WTC11 (cell line): ENCODE data around the gene NRXN3. TPM values are rescaled to one million over a fixed set of nuclear protein-coding genes. Genes with fewer than 3 reads are reported as not detected.

Experiments used
- ATAC-seq: fragments of 200-7000 bp; cut with Tn5 transposase; 2 replicates; pipeline ENCODE4 v1.10.0; 2021; ENCODE audit warnings: mild to moderate bottlenecking, moderate library complexity
- CTCF ChIA-PET: fragments of 300-600 bp; sonication (Branson Sonifier 250); formaldehyde crosslinking; loops from one replicate; lab custom pipeline; 2021; ENCODE audit warnings: antibody characterized with exemption; lab: Charles Lee
- POLR2A ChIA-PET: fragments of 350-600 bp; sonication (Branson Sonifier 250); formaldehyde crosslinking; loops from one replicate; lab custom pipeline; 2021; ENCODE audit warnings: antibody characterized with exemption; lab: Charles Lee
- DNase-seq: peaks from one replicate; pipeline ENCODE4 v3.0.0; 2021; ENCODE audit warnings: low spot score
- H3K27ac Mint-ChIP-seq: 2 replicates; pipeline ENCODE4 v1.8.0; 2021; ENCODE audit warnings: mixed read lengths
- H3K27me3 Mint-ChIP-seq: 2 replicates; pipeline ENCODE4 v1.8.0; 2021; ENCODE audit warnings: low read depth, mild to moderate bottlenecking, moderate library complexity, mixed read lengths
- H3K36me3 Mint-ChIP-seq: 2 replicates; pipeline ENCODE4 v1.8.0; 2021; ENCODE audit warnings: mixed read lengths
- H3K4me1 Mint-ChIP-seq: 2 replicates; pipeline ENCODE4 v1.8.0; 2022; ENCODE audit warnings: mixed read lengths
- H3K4me3 Mint-ChIP-seq: 2 replicates; pipeline ENCODE4 v1.8.0; 2021; ENCODE audit warnings: mild to moderate bottlenecking, moderate library complexity, mixed read lengths
- H3K9me3 Mint-ChIP-seq: 2 replicates; pipeline ENCODE4 v1.8.0; 2021; ENCODE audit warnings: mixed read lengths
- ESRRA ChIP-seq: sonication (generic); formaldehyde crosslinking; IDR thresholded peaks from 2 replicates; pipeline ENCODE4 v1.8.1; 2022; ENCODE audit warnings: mild to moderate bottlenecking, missing genetic modification reagents, borderline replicate concordance
- FOXK1 ChIP-seq: sonication (generic); formaldehyde crosslinking; IDR thresholded peaks from 2 replicates; pipeline ENCODE4 v1.8.0; 2022; ENCODE audit warnings: mild to moderate bottlenecking, moderate library complexity, missing genetic modification reagents
- GABPB1 ChIP-seq: sonication (generic); formaldehyde crosslinking; IDR thresholded peaks from 2 replicates; pipeline ENCODE4 v1.8.1; 2023; ENCODE audit warnings: mild to moderate bottlenecking, missing genetic modification reagents
- KAT7 ChIP-seq: sonication (generic); formaldehyde crosslinking; IDR thresholded peaks from 2 replicates; pipeline ENCODE4 v1.8.1; 2023; ENCODE audit warnings: missing genetic modification reagents, mild to moderate bottlenecking, borderline replicate concordance
- NR3C1 ChIP-seq: sonication (generic); formaldehyde crosslinking; conservative IDR thresholded peaks from 2 replicates; pipeline ENCODE4 v1.8.1; 2023; ENCODE audit warnings: low read depth, mild to moderate bottlenecking, missing genetic modification reagents
- PRRX2 ChIP-seq: fragments of 250-450 bp; sonication (Bioruptor Pico); IDR thresholded peaks from 2 replicates; pipeline ENCODE4 v1.8.0; 2021; ENCODE audit warnings: mild to moderate bottlenecking
- SMAD3 ChIP-seq: sonication (generic); formaldehyde crosslinking; IDR thresholded peaks from 2 replicates; pipeline ENCODE4 v1.8.0; 2022; ENCODE audit warnings: missing genetic modification reagents, mild to moderate bottlenecking, borderline replicate concordance
- TEAD1 ChIP-seq: sonication (generic); formaldehyde crosslinking; IDR thresholded peaks from 2 replicates; pipeline ENCODE4 v1.8.0; 2022; ENCODE audit warnings: mild to moderate bottlenecking, missing genetic modification reagents
- TEAD4 ChIP-seq: sonication (generic); formaldehyde crosslinking; IDR thresholded peaks from 2 replicates; pipeline ENCODE4 v1.8.0; 2022; ENCODE audit warnings: mild to moderate bottlenecking, missing genetic modification reagents
- TP53 ChIP-seq: sonication (generic); formaldehyde crosslinking; IDR thresholded peaks from 2 replicates; pipeline ENCODE4 v1.8.1; 2023; ENCODE audit warnings: mild to moderate bottlenecking, missing genetic modification reagents
- total RNA-seq: library from RNA; stranded (reverse); gene quantifications from 3 replicates; pipeline ENCODE4 v1.2.3, GENCODE V29; 2021
- TF ChIP-seq, protein P1 (sequence below): fragments of 250-450 bp; sonication (Bioruptor Pico); IDR thresholded peaks from 2 replicates; pipeline ENCODE4 v1.9.0; 2021; ENCODE audit warnings: mild to moderate bottlenecking
- TF ChIP-seq, protein P2 (sequence below): fragments of 250-450 bp; sonication (Bioruptor Pico); IDR thresholded peaks from 2 replicates; pipeline ENCODE4 v2.1.2; 2022; ENCODE audit warnings: mild to moderate bottlenecking, moderate library complexity
- TF ChIP-seq, protein P3 (sequence below): sonication (generic); formaldehyde crosslinking; IDR thresholded peaks from 2 replicates; pipeline ENCODE4 v1.8.0; 2022; ENCODE audit warnings: mild to moderate bottlenecking, missing genetic modification reagents
- TF ChIP-seq, protein P4 (sequence below): sonication (generic); formaldehyde crosslinking; IDR thresholded peaks from 2 replicates; pipeline ENCODE4 v1.8.1; 2022; ENCODE audit warnings: low read depth, mild to moderate bottlenecking, moderate library complexity, missing genetic modification reagents, borderline replicate concordance
- TF ChIP-seq, protein P5 (sequence below): sonication (generic); formaldehyde crosslinking; IDR thresholded peaks from 2 replicates; pipeline ENCODE4 v1.8.1; 2022; ENCODE audit warnings: missing genetic modification reagents, borderline replicate concordance
- TF ChIP-seq, protein P6 (sequence below): sonication (generic); formaldehyde crosslinking; IDR thresholded peaks from 2 replicates; pipeline ENCODE4 v1.8.0; 2023; ENCODE audit warnings: missing genetic modification reagents
- TF ChIP-seq, protein P7 (sequence below): fragments of 250-450 bp; sonication (Bioruptor Pico); conservative IDR thresholded peaks from 2 replicates; pipeline ENCODE4 v1.9.0; 2021; ENCODE audit warnings: mild to moderate bottlenecking

The NRXN3 gene
- total RNA-seq, 1 experiment from 2014 or later: 3.0 TPM

DNA sequence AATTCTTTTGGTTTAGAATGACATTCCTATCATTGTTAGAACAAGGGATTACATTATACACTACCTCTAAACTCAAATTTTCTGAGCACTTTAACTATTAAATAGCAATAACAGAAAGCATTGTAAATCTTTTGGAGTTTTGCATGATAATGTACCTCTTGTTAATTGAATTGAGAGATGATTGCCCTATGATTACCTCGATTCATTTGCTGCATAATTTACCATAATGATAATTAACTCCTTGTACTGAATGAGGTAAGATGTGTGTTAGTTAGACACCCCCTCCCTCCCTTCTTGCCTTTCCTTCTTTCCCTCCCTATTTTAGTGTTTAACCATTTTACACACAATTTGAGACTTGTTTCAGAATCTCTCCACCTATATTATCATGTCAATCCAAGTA is 1572.0 kb downstream of the NRXN3 start:
- no peak for ATAC-seq
- Mint-ChIP-seq H3K36me3 (peaks cover 21% of the 10 kb centered on the region), H3K4me1 (peaks cover 11% of the 10 kb centered on the region), H3K4me3 (no peak overlapping the region), H3K9me3 (peaks cover 43% of the 10 kb centered on the region), H3K27me3 (no peaks in the 10 kb centered on the region), H3K27ac (no peak overlapping the region)
- ChIA-PET CTCF (no interaction called here), POLR2A (no interaction called here)
- DNase-seq: no peak
- TF ChIP-seq, protein P1, sequence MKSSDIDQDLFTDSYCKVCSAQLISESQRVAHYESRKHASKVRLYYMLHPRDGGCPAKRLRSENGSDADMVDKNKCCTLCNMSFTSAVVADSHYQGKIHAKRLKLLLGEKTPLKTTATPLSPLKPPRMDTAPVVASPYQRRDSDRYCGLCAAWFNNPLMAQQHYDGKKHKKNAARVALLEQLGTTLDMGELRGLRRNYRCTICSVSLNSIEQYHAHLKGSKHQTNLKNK (CRISPR knock-in tag): no peak

DNA sequence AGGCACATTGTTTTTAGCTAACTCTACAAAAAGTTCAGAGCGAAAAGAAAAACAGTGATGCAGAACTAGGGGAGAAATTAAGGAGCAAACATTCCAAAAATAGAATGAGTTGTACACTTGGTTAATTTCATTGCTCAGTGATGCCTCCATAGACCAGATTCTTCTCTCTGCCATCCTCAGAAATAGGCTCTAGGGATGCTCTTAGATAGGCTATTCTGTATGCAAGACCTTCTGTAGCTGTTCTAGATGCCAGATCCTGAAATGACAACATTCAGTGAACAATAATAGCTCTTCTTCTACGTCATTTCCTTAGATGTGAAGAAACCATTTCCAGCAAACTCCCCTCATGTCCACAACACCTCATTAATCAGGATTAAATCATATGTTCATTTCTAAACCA is 1574.9 kb downstream of the NRXN3 start:
- POLR2A ChIA-PET: no interaction called here
- no peak for ATAC-seq
- DNase-seq: no peak
- Mint-ChIP-seq H3K9me3 (peaks cover 40% of the 10 kb centered on the region), H3K27me3 (no peaks in the 10 kb centered on the region), H3K36me3 (peaks cover 10% of the 10 kb centered on the region), H3K4me3 (no peak overlapping the region), H3K27ac (no peak overlapping the region), H3K4me1 (peaks cover 9% of the 10 kb centered on the region)
- no peak for TF ChIP-seq PRRX2 (CRISPR knock-in tag)
- TF ChIP-seq GABPB1 (CRISPR knock-in tag): no peak
- TF ChIP-seq NR3C1 (CRISPR knock-in tag): no peak
- TF ChIP-seq, protein P2, sequence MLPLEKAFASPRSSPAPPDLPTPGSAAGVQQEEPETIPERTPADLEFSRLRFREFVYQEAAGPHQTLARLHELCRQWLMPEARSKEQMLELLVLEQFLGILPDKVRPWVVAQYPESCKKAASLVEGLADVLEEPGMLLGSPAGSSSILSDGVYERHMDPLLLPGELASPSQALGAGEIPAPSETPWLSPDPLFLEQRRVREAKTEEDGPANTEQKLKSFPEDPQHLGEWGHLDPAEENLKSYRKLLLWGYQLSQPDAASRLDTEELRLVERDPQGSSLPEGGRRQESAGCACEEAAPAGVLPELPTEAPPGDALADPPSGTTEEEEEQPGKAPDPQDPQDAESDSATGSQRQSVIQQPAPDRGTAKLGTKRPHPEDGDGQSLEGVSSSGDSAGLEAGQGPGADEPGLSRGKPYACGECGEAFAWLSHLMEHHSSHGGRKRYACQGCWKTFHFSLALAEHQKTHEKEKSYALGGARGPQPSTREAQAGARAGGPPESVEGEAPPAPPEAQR: no peak
- TF ChIP-seq, protein P3, sequence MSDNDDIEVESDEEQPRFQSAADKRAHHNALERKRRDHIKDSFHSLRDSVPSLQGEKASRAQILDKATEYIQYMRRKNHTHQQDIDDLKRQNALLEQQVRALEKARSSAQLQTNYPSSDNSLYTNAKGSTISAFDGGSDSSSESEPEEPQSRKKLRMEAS (CRISPR knock-in tag): no peak
- TF ChIP-seq, protein P4, sequence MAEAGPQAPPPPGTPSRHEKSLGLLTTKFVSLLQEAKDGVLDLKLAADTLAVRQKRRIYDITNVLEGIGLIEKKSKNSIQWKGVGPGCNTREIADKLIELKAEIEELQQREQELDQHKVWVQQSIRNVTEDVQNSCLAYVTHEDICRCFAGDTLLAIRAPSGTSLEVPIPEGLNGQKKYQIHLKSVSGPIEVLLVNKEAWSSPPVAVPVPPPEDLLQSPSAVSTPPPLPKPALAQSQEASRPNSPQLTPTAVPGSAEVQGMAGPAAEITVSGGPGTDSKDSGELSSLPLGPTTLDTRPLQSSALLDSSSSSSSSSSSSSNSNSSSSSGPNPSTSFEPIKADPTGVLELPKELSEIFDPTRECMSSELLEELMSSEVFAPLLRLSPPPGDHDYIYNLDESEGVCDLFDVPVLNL: no peak
- CTCF ChIA-PET: no interaction called here

DNA sequence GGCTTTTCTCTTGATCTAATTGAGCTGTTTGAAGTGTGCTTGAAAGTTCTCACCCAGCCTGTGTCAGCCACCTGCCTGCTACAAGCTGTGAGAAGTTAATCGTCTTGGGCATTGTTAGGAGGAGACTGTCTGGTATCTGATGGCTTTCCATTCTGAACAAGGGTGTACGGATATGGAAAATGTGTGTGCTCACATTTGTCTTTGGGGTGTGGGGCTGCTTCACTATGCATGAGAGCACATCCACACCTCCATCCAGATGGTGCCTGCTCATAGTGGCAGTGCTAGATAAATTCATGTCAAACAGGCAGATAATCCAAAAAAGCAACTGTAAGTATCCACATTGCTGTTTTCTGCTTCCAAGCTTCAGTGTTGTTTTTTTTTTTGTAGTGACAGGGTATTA is 1578.9 kb downstream of the NRXN3 start:
- 0 out of 2 replicates have a peak, but pooled peaks cover 4% of the 10 kb centered on the region for H3K4me1 Mint-ChIP-seq
- ATAC-seq (no peak), DNase-seq (no peak)
- CTCF ChIA-PET: no interaction called here
- POLR2A ChIA-PET: no interaction called here
- TF ChIP-seq, protein P5, sequence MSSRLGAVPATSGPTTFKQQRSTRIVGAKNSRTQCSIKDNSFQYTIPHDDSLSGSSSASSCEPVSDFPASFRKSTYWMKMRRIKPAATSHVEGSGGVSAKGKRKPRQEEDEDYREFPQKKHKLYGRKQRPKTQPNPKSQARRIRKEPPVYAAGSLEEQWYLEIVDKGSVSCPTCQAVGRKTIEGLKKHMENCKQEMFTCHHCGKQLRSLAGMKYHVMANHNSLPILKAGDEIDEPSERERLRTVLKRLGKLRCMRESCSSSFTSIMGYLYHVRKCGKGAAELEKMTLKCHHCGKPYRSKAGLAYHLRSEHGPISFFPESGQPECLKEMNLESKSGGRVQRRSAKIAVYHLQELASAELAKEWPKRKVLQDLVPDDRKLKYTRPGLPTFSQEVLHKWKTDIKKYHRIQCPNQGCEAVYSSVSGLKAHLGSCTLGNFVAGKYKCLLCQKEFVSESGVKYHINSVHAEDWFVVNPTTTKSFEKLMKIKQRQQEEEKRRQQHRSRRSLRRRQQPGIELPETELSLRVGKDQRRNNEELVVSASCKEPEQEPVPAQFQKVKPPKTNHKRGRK: no peak
- TF ChIP-seq KAT7 (CRISPR knock-in tag) (no peak), TEAD1 (CRISPR knock-in tag) (no peak), SMAD3 (no peak), ESRRA (no peak), TP53 (CRISPR knock-in tag) (no peak), TEAD4 (no peak), FOXK1 (no peak)
- TF ChIP-seq, protein P6, sequence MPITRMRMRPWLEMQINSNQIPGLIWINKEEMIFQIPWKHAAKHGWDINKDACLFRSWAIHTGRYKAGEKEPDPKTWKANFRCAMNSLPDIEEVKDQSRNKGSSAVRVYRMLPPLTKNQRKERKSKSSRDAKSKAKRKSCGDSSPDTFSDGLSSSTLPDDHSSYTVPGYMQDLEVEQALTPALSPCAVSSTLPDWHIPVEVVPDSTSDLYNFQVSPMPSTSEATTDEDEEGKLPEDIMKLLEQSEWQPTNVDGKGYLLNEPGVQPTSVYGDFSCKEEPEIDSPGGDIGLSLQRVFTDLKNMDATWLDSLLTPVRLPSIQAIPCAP (CRISPR knock-in tag): no peak
- TF ChIP-seq, protein P7, sequence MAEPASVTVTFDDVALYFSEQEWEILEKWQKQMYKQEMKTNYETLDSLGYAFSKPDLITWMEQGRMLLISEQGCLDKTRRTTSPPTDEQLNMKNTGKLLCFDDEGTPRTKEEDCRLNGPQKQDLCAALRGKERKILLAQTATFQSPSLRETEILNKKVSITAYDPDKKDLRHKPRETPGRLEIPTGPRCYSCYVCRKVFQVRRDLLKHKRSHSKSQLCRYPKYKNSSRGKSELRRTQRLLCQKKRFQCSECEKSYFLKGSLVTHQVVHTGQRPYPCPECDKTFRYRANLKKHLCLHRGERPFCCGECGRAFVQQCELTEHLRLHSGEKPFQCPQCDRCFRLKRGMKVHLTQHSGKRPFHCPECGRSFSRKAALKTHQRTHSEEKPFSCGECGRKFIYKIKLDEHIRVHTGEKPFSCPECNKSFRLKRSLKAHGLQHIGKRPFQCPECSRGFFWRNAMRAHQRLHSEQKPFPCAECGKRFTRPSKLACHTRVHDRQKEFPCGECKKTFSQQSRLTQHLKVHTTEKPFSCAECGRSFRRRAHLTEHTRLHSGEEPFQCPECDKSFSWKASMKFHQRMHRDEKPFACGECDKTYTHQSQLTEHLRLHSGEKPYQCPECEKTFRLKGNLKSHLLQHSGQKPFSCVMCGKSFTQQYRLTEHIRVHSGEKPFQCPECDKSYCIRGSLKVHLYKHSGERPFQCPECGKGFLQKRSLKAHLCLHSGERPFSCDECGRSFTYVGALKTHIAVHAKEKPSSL (CRISPR knock-in tag): no peak
- peaks cover 34% of the 10 kb centered on the region for H3K9me3 Mint-ChIP-seq
- no peak overlapping the region for H3K4me3 Mint-ChIP-seq
- no peaks in the 10 kb centered on the region for H3K27me3 Mint-ChIP-seq
- no peak overlapping the region for H3K27ac Mint-ChIP-seq
- H3K36me3 Mint-ChIP-seq: 0 out of 2 replicates have a peak, but pooled peaks cover 6% of the 10 kb centered on the region
